Epithelial cell of proximal tubule (primary cell): ENCODE results near the gene DYSF. TPM values are rescaled to one million over a fixed set of nuclear protein-coding genes. Genes with fewer than 3 reads are reported as not detected.

Experiments used
- DNase-seq: peaks from one replicate; pipeline ENCODE4 v3.0.0-alpha.2; 2011; ENCODE audit warnings: low read depth
- H3K4me3 ChIP-seq: 2 replicates; pipeline ENCODE4 v1.5.1; 2011; ENCODE audit warnings: low read depth, mild to moderate bottlenecking, low read length
- CTCF ChIP-seq: conservative IDR thresholded peaks from 2 replicates; pipeline ENCODE4 v1.5.1; 2012; ENCODE audit warnings: low read depth, mild to moderate bottlenecking, low read length
- total RNA-seq: library from RNA; depleted of rRNA; stranded (reverse); fragments of >200 nt; gene quantifications from 2 replicates; pipeline ENCODE4 v1.2.3, GENCODE V29; 2015

Gene DYSF
- total RNA-seq, 1 donor from 2014 or later, result 6.3 TPM

GRCh38 chr2:71687412-71687811 lies 234.1 kb downstream of the DYSF start:
- no peak for DNase-seq
- TF ChIP-seq CTCF, result no peak
- H3K4me3 ChIP-seq, result no peak overlapping the region

DNA sequence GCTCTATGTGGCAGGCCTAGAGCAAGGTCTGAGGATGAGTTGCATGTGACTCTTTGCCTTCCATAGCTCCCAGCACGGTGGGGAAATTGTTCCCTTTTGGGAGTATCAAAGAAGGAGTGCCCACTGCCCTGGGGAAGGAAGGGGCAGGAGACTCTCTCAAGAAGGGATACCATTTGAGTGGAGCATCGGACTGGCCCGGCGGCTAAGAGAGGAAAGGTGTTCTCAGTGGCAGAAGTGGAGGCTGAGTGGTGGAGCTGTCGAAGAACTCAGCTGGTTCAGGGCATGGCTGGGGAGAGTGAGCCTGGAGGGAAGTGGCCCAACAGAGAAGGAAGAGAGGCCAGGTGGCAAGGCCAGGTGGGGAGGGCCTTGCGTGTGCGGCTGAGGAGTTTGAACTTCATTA lies 235.2 kb downstream of the DYSF start:
- TF ChIP-seq CTCF, result no peak
- no peak overlapping the region for H3K4me3 ChIP-seq
- DNase-seq, result no peak

- no peak for TF ChIP-seq CTCF
- no peak overlapping the region for H3K4me3 ChIP-seq
- no peak for DNase-seq
These were observed 236.0 kb downstream of the DYSF start for GRCh38 chr2:71689393-71689792.

GRCh38 chr2:71689968-71690834 lies 236.8 kb downstream of the DYSF start:
- DNase-seq, result no peak
- TF ChIP-seq CTCF, result no peak

GRCh38 chr2:71690876-71691475 lies 237.6 kb downstream of the DYSF start:
- no peak for DNase-seq
- TF ChIP-seq CTCF, result no peak
- no peak overlapping the region for H3K4me3 ChIP-seq

More at GRCh38 chr2:71689968-71690834, 236.8 kb downstream of the DYSF start:
- no peak overlapping the region for H3K4me3 ChIP-seq

GRCh38 chr2:71691747-71692441 lies 238.5 kb downstream of the DYSF start:
- no peak for DNase-seq
- H3K4me3 ChIP-seq, result no peak overlapping the region
- TF ChIP-seq CTCF, result no peak
